HUDEP-2 (cell line): ENCODE data around the gene CXCL17.
A peak's percentile ranks its signal among the peaks of the same experiment; 100 is the strongest.
"Not testable (repeated sequence)": the region's sequence is repeated elsewhere in the genome, so short reads cannot be mapped to it uniquely, and the experiment has no call there.

Experiments used
- DNase-seq, 76 experiments: peaks; one replicate each; lab custom pipeline; 2025; ENCODE audit not compliant: unreplicated experiment in 76 of 76; lab: John Stamatoyannopoulos, UW

CXCL17 gene

DNA sequence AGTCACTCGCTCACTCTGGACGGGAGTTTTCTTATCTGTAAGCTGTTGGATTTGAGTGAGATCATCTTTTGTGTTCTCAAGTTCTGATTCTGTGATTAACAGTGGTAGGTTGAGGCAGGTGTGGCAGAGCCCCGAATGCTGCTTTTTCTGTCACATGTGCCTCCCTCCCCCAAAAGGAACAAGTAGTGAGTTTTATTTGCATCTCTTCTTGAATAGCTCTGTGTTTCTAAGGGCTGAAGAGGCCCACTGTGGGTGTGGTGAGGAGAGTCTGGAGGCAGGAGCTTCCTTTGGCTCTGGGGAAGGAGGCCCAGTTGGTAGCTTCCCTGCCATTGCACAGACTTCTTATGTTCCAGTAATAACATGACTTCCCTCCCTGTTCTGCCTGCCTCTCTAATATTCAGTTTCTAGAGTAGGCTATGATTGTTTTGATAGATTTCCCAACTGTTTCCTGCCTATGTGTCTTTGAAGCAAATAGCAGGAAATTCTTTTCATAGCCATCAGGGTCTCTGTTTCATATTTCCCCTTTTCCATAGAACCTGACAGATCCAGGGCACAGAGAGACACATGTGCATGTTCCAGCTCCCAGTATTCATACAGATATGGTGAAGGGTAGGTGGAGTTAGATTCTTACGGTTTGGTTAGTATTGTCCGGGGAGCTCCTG lies 23.9 kb upstream of the CXCL17 start:
- DNase-seq = no peak

DNA sequence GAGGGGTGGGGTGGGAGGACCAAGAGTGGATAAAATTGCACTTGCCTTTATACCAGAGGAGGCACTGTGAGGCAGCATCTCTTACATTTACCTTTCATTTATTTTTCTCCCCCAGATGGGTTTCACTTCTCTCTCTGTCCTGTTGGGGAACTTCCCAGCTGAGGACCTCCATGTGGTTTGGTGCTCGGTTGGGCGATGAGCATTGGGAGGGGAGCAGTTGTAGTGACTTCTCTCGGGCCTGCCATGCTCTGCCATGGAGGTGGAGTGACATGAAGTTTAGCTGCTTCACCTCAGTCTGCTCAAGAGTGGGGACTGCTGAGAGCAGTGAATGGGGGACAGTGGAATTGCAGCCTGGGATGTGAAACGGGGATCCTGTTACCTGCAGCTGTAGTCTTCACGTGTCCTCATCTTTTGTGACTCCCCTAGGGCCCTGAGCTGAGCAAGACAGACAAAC lies 23.1 kb upstream of the CXCL17 start:
- no peak for DNase-seq

DNA sequence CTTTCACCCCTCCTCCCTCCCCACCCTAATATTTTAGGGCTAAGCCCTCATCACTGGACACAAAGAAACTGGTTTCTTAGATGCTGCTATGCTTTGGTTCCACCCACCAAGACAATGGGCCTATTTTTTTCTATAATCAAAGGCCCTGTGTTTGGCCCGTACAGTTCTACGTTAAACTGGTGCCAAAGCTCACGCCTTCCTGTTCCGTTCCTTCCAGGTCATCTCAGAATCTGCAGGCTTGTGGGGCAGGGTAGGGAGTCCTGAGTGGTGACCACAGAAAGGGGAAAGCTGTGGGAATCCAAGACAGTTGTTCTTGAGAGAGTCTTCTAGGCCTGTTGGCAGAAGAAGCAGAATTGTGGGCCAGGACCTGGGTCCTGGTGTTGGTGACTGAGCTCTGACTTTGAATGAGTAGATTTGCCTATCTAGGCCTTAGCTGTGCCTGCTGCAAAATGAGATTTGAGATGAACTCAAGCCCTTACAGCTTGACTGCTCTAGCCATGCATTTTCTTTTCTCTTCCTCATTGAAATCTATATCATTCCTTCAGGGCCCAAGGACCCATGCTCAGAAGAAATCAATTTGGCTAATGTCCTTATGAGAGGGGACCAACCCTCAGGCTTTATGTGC lies 19.1 kb upstream of the CXCL17 start:
- no peak for DNase-seq

DNA sequence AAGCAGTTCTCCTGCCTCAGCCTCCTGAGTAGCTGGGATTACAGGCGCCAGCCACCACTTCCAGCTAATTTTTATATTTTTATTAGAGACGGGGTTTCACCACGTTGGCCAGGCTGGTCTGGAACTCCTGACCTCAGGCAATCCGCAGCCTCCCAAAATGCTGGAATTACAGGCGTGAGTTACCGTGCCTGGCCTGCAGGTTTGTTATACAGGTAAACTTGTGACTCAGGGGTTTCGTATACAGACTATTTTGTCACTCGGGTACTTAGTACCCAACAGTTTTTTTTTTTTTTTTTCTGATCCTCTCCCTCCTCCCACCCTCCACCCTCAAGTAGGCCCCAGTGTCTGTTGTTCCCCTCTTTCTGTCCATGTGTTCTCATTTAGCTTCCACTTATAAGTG lies 18.5 kb upstream of the CXCL17 start:
- not testable (repeated sequence) for DNase-seq

DNA sequence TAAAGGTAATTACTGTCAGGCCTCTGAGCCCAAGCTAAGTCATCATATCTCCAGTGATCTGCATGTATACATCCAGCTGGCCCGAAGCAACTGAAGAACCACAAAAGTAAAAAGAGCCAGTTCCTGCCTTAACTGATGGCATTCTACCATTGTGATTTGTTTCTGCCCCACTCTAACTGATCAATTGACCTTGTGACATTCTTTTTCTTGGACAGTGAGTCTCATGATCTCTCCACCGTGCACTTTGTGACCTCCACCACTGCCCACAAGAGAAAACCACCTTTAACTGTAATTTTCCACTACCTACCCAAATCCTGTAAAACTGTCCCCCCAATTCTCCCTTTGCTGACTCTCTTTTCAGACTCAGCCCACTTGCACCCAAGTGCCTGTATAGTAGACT lies 17.2 kb upstream of the CXCL17 start:
- DNase-seq = no peak

DNA sequence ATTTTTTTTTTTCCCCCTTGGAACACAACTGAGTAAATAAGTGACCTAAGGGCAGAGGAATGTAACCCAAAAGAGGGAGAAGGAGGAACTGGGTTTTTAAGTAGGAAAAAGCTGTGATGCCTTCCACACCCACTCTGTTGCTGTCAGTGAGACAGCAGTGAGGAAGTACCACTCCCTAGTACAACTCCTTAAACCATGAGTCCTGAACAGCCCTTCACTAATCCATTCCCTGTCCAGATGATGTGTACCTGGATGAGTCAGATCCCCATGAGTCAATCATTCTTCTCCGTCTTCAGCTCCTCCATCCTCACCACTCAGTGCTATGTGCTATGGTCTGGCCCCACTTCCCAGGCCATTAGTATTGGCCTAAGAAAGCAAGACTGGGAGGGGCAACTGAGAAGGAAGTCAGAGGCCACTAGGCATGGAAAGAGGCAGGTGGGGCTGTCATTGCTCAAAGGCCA lies 12.9 kb upstream of the CXCL17 start:
- DNase-seq = no peak

DNA sequence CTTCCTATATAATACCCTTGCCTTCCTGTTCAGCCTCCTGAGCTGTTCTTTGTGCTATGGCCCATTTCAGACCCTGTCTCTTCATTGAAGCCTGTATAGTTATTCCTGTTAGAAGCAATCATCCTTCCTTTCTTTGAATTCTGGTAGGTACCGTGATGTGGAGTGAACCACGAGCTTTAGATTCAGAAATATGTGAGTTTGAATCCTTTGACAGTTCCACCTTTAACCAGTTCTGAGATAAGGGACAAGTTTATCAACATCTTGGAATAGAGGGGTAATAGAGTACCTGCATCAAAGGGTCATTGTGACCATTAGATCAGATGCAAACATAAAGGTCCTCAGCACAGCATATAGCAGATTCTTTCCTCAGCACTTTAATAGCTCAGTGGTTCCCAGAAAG lies 12.3 kb upstream of the CXCL17 start:
- no peak for DNase-seq

DNA sequence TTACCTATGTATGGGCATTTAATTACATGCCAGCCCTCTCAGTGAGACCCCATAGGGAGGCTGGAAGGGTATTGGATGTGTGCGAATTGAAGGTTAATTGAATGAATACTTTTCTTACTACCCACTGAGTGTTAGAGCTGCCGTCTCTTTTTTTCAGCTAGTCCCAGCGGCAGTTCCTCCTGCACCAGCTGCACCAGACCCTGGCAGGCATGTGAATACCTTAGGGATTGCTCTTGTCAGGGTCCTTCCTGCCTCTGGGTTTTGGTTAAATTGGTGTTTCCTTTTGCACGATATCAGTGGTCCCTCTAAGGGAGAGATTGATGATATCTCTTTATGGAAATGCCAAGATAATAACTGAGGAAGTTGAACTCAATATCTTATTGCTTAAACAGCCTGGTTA lies 9.8 kb upstream of the CXCL17 start:
- DNase-seq = no peak

DNA sequence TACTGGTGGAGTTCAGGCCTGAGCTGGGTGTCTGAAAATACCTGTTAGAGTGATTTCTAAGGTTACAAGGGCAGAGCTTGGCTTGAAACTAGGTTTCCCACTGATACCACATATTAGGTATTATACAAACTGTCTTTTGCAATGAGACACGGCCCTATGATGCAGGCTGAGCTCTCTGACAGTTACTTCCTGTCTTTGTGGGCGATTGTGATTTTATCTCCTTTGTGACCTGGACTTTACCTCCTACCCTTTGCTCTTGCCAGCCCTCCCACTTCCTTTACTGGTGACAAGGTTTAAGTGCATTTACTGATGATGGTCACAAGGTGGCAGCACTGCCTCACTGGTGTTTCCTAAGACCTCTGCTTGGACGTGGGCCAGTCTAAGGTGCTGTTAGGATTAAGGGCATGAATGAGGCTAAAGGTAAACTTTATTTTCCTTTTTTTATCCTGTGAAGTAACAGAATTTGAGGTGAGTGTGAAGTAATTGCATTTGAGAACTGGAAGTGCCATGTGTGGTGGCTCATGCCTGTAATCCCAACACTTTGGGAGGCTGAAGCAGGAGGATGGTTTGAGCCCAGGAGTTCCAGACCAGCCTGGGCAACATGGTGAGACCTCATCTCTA lies 7.7 kb upstream of the CXCL17 start:
- peak in 71 of 76 experiments; percentile 27 to 91 (median 69) for DNase-seq

DNA sequence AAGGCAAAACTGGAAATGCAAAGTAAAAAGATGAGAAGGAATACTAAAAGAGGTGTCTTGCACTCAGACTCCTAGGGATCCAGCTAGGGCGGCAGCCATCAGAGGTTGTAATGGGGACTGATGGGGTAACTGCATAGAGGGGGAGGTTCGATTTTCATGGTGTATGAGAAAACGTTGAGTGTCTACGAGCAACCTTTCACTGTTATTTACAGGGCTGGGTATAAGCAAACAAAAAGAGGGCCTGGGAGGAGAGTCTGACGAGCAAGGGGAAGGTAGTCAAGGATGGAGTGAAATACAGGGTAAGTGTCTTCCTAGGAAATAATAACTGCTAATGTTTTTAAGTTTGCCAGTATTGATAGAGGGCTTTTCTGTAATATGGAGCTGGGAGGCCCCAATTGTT lies 5.6 kb upstream of the CXCL17 start:
- not testable (repeated sequence) for DNase-seq

DNA sequence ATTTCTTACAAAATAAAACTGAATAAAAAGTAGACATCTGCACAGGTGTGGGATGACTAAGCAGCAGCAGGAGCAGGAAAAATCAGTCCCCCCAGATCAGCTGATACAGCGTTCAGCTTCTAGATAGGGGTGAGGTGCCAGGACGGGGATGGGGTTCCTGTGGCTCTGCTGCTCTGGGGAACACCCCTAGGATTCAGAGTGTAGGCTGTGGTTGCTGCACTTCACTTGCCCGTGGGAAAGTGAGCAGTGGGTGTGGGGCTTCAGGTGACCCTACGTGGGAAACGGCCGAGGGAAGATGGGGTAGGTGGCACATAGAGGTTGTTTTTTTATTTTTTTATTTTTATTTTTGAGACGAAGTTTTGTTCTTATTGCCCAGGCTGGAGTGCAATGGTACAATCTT lies 3.2 kb upstream of the CXCL17 start:
- DNase-seq = no peak

DNA sequence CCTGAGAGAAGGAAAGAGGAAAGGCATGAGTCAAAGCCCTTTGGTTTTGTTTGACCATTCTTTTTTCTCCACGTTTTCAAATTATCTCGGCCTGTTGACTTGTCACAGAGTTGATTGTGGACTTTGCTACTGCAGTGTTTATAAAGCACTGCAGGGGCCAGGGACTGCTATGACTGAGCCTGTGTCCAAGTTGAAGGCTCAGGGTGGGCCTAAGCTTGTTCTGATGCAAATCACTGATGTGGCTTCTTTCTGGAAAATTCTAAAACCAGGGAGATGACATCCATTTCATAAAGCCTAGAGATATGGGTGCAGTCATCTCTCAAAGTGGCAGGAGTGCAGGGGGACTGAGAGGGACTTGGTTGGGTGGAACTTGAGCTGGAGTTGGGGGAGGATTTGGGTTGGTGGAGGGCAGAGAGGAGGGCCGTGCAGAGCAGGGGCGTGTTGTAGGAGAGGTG lies 1.2 kb upstream of the CXCL17 start:
- DNase-seq = no peak

DNA sequence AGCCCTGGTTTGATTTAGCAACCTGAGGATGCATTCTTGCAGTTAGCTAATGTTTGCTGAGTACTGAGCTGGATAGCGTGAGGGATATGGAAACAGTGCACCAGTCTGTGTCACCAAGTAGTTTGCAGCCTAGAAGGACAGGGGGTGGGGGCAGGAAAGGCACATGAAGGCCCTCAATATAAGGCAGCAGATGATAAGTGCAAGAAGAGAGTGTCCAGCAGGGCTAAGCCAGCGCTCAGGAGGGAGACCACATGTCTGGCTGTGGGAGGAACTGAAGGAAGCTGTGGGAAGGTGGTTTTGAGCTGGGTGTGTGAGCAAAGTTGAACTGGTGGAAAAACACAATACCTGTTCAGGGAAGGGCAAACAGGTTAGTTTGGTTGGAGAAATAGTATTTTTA lies 1.7 kb downstream of the CXCL17 start:
- peak in 1 of 76 experiments; percentile 31 for DNase-seq

DNA sequence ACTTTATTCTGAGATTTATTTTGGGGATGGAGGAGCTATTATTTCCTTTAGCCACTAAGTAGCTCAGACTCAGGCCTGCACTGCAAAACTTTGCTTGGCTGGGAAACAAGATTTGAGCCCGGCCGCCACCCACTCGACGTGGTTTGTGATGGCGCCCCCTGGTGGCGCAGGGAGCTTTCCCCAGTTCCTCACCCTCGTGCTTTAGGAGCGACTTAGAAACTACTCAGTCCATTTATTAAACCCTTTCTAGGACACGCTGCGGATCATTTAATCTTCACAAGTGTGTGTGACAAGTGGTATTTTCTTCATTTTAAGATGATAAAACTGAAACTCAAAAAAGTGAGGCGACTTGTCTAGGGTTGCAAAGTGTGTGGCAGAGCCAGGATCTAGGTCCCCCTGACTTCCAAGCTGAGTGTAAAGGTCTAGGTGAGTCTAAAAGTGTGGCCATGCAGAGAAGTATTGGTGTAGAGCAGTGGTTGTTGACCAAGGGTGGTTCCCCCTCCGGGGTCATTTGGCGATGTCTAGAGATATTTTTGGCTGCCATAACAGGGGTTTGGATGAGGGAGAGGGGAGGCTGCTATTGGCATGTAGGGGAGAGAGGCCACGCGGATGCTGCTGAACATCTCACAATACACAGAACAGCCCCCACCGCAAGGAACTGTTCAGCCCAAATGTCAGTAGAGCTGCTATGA lies 2.2 kb downstream of the CXCL17 start:
- peak in 71 of 76 experiments; percentile 21 to 89 (median 70) for DNase-seq

DNA sequence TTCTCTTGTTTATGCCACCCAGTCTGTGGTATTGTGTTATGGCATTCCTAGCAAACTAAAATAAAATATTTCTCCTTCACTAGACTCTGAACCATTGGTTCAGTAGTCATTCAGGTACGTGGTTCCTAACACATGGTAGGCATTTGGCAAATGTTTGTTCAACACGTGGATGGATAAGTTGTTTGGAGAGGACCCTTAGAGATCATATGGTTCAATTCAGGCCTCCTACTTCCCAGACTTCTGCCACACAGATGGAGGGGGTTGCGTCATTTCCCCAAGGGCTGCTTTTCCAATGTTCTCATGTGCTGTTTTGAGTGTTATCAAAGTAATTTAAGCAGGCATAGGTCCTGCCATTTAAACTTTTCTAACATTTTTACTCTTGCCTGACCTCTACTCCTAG lies 6.7 kb downstream of the CXCL17 start:
- no peak for DNase-seq

DNA sequence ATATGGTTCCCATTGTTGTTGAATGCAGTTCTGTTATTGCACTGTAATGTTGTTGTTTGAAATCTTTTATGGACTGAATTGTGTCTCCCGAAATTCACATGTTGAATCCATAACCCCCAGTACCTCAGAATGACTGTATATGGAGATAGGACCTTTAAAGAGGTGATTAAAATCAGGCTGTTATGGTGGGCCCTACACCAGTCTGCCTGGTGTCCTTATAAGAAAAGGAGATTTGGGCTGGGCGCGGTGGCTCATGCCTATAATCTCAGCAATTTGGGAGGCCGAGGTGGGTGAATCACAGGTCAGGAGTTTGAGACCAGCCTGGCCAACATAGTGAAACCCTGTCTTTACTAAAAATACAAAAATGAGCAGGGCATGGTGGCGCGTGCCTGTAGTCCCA lies 7.4 kb downstream of the CXCL17 start:
- DNase-seq = no peak

DNA sequence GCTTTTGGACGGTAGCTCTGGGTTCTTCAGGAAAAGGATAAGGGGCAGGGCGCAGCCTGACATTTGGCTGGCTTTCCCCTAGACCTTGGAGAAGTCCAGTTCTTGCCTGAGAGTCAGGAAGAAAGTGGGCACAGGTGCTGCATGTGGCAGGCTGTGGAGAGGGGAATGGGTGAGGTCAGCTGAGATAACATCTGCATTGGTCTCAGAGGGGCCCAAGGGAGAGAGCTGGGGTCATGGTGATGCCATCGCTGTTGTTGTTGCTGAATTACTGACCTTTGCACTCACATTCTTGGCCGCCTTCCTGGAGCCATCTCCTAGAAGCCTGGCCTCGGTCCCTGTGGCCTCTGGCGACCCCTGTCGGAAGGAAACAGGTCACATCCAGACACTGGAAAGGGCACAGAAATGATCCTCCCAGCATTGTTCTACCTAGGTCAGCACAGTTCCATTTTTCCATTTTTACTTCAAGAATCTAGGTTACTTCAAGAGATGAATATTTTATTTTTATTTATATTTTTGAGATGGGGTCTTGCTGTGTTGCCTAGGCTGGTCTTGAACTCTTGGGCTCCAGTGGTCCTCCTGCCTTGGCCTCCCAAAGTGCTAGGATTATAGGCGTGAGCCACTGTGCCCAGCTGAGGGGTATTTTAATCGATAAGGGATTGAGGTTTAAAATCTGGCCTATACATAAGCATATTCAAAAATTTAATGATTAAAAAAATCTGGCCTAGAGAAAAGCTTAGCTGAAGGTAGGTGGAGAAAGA lies 9.1 kb downstream of the CXCL17 start:
- DNase-seq = peak in 73 of 76 experiments; percentile 24 to 93 (median 82)

DNA sequence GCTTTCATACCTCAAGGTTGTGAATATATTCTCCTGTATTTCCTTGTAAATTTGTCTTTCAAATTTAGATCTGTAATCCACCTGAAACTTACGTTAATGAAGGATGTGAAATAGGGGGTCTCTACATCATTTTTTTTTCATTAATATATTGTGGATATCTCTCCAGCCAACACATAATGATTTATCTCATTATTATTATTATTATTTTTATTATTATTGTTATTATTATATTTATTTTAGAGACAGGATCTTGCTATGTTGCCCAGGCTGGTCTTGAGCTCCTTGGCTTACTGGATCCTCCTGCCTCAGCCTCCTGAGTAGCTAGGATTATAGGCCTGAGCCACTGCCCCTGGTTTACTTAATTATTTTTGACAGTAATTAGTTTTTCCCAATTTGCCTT lies 11.3 kb downstream of the CXCL17 start:
- DNase-seq = no peak

DNA sequence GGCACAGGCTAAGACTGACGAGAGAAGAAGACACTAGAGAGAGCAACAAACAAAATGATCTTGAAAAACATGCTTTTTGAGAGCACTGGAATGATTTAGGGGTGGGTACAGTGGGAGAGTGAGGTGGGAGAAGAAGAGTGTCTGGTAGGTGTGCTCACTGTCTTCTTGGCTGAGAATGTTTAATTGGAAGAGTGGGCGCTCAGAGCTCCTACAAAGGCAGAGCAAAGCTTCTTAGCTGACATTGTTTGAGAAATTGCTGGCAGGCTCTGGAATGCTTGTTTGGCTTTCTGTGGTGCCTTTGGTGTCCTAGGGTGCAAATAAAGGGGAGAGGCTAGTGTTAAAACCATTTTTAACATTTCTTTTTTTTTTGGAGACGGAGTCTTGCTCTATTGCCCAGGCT lies 14.1 kb downstream of the CXCL17 start:
- no peak for DNase-seq

DNA sequence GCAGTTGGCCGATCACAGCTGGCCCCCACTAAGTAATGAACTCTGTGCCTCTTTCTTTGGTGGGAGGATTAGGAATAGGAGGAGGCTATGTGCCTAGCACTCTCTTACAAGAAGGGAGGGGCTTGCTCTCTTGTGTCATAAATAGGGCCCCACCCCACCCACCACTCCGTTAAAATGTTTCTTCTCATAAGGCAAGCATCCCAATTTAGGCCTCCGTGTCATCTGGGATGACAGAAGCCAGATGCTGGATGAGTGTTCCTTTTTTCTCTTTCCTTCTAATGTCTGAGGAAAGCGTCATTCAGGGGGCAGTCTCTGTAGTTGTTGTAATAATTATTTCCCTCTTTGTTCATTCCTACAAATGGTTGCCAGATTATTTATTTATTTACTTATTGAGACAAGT lies 15.4 kb downstream of the CXCL17 start, which contains the start of gene LIPE:
TSS of gene LIPE (minus strand) at position 76 of the 400 bp plus-strand sequence. CDS start 239 bp downstream, outside the sequence.
- no peak for DNase-seq
